WERI-Rb-1 (cell line): ENCODE results near the gene TAF4.
"Not testable (repeated sequence)": the region's sequence is repeated elsewhere in the genome, so short reads cannot be mapped to it uniquely, and the experiment has no call there.

Experiments
- DNase-seq: peaks from one replicate; pipeline ENCODE4 v3.0.0-alpha.2; 2020
- H3K27ac ChIP-seq: fragments of 250-450 bp; sonication (Bioruptor Pico); 2 replicates; pipeline ENCODE4 v1.5.1; 2020; ENCODE audit warnings: mild to moderate bottlenecking, moderate library complexity
- H3K27me3 ChIP-seq: fragments of 250-450 bp; sonication (Bioruptor Pico); 2 replicates; pipeline ENCODE4 v1.5.1; 2021; ENCODE audit warnings: mild to moderate bottlenecking, low read depth, moderate library complexity; ENCODE audit not compliant: insufficient read depth, severe bottlenecking
- H3K36me3 ChIP-seq: fragments of 250-450 bp; sonication (Bioruptor Pico); 2 replicates; pipeline ENCODE4 v1.5.1; 2020; ENCODE audit warnings: mild to moderate bottlenecking, moderate library complexity
- H3K4me3 ChIP-seq: 2 replicates; pipeline ENCODE4 v1.5.1; 2011; ENCODE audit warnings: low read depth, mild to moderate bottlenecking, control low read depth, low read length
- H3K9me3 ChIP-seq: fragments of 250-450 bp; sonication (Bioruptor Pico); 2 replicates; pipeline ENCODE4 v1.5.1; 2021; ENCODE audit warnings: mild to moderate bottlenecking, moderate library complexity; ENCODE audit not compliant: severe bottlenecking
- TF ChIP-seq, protein P1 (sequence below): IDR thresholded peaks from 2 replicates; pipeline ENCODE4 v1.5.1; 2011; ENCODE audit warnings: low read depth, mild to moderate bottlenecking, control low read depth, inconsistent platforms, low read length

TAF4 gene

DNA sequence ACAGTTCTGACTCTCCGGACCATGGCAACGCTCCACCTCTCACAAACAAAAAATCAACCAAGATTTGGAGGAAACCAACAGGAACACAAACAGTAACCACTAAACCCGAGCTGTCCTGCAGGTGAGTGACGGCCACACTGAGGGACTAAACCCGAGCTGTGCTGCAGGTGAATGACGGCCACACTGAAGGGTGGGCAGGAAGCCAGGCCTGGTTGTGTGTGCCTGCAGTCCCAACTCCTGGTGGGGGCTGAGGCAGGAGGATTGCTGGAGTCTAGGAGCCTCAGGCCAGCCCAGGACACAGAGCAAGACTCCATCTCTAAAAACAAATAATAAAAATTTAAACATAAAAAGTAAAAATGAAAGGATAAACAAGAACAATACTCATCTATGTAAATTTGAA lies 80.6 kb downstream of the TAF4 start:
- Histone ChIP-seq H3K9me3 (no peaks in the 10 kb centered on the region), H3K27me3 (no peaks in the 10 kb centered on the region), H3K4me3 (no peak overlapping the region), H3K36me3 (peaks cover 35% of the 10 kb centered on the region), H3K27ac (no peak overlapping the region)
- no peak for DNase-seq
- TF ChIP-seq, protein P1, sequence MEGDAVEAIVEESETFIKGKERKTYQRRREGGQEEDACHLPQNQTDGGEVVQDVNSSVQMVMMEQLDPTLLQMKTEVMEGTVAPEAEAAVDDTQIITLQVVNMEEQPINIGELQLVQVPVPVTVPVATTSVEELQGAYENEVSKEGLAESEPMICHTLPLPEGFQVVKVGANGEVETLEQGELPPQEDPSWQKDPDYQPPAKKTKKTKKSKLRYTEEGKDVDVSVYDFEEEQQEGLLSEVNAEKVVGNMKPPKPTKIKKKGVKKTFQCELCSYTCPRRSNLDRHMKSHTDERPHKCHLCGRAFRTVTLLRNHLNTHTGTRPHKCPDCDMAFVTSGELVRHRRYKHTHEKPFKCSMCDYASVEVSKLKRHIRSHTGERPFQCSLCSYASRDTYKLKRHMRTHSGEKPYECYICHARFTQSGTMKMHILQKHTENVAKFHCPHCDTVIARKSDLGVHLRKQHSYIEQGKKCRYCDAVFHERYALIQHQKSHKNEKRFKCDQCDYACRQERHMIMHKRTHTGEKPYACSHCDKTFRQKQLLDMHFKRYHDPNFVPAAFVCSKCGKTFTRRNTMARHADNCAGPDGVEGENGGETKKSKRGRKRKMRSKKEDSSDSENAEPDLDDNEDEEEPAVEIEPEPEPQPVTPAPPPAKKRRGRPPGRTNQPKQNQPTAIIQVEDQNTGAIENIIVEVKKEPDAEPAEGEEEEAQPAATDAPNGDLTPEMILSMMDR = no peak

DNA sequence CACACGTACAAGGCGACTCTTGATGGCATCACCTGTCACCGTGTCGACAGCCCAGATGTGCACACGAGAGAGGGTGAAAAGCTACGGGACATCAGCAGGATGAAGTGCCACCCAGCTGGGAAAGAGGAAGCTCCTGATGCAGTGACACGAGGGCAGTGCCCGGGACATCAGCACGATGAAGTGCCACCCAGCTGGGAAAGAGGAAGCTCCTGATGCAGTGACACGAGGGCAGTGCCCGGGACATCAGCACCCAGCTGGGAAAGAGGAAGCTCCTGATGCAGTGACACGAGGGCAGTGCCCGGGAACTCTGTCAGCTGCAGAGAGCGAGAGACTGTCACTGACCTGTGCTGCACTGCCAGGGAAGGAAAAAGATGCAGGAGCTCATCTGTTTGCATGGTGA lies 81.2 kb downstream of the TAF4 start:
- H3K9me3 ChIP-seq, H3K4me3 ChIP-seq, H3K27ac ChIP-seq, H3K27me3 ChIP-seq, DNase-seq: not testable (repeated sequence)
- H3K36me3 ChIP-seq = peaks cover 31% of the 10 kb centered on the region

DNA sequence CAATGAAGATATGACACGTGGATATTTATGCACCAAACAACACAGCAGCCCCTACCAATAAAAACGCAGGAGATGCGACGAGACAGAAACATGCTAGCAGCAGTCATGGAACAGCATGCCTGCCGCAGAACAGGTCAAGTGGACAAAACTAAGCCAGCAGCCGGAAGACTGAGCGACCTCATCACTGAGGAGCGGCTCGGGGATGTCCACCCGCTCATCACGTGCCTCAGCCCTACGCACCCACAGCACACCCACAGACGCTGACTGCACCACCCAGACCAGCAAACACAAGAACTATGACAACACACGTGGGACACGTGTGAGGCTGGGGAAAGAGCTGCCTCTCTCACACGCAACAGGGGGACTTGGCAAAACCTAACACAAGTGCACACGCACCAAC lies 81.7 kb downstream of the TAF4 start:
- no peak for DNase-seq
- TF ChIP-seq, protein P1 = no peak
- Histone ChIP-seq H3K27ac (no peak overlapping the region), H3K4me3 (no peak overlapping the region), H3K9me3 (no peaks in the 10 kb centered on the region), H3K36me3 (peaks cover 29% of the 10 kb centered on the region), H3K27me3 (no peaks in the 10 kb centered on the region)

DNA sequence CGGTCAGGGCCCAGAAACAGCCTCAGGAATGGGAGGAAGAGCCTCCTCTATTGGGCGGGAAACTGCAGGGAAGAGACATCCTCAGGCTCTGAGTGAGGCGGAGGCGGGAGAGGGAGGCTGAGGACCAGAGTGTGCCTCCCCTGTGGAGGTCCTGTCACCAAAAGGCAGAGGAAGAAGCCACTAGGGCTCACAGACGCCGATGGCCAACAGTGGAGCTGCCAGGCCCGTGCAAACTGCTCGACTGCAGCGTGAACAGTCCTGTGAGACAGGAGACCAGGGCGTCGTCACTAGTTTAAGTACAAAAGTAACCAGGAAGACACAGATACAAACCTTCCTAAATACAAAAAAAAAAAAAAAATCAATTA lies 82.7 kb downstream of the TAF4 start:
- no peak for DNase-seq
- Histone ChIP-seq H3K36me3 (peaks cover 19% of the 10 kb centered on the region), H3K27me3 (no peaks in the 10 kb centered on the region), H3K27ac (no peak overlapping the region), H3K4me3 (no peak overlapping the region), H3K9me3 (no peaks in the 10 kb centered on the region)
- TF ChIP-seq, protein P1 = no peak

DNA sequence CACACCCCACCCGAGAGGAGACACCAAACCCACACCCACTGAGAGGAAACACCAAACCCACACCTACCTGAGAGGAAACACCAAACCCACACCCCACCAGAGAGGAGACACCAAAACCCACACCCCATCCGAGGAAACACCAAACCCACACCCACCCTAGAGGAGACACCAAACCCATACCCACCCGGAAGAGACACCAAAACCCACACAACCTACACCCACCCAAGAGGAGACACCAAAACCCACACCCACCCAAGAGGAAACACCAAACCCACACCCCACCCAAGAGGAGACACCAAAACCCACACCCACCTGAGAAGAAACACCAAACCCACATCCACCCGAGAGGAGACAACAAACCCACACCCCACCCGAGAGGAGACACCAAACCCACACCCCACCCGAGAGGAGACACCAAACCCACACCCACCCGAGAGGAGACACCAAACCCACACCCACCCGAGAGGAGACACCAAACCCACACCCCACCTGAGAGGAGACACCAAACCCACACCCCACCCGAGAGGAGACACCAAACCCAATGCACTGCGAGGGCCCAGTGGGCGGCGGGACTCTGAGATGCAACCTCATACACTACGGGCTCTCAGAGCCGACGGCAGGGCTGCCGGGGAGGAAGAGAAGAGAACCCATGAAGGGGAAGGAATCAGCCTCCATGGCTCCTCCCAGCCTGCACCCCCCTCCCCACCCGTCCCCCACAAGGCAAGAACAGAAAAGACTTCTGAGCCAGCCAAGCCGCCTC lies 83.3 kb downstream of the TAF4 start:
- no peak overlapping the region for H3K4me3 ChIP-seq
- TF ChIP-seq, protein P1 = no peak
- DNase-seq = no peak
- H3K27ac ChIP-seq = no peak overlapping the region
- no peaks in the 10 kb centered on the region for H3K9me3 ChIP-seq
- no peaks in the 10 kb centered on the region for H3K27me3 ChIP-seq
- H3K36me3 ChIP-seq = peaks cover 15% of the 10 kb centered on the region

DNA sequence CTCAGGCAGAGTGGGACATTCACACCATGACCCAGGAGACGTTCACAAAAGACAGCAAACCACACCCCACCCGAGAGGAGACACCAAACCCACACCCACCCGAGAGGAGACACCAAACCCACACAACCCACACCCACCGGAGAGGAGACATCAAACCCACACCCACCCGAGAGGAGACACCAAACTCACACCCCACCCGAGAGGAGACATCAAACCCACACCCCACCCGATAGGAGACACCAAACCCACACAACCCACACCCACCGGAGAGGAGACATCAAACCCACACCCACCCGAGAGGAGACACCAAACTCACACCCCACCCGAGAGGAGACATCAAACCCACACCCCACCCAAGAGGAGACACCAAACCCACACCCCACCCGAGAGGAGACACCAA lies 84.0 kb downstream of the TAF4 start:
- not testable (repeated sequence) for H3K4me3 ChIP-seq, H3K27ac ChIP-seq, H3K9me3 ChIP-seq, H3K27me3 ChIP-seq, DNase-seq
- H3K36me3 ChIP-seq = peaks cover 10% of the 10 kb centered on the region
